B cell (primary cell): Measurements from ENCODE around the gene WDFY4. TPM values are rescaled to one million over a fixed set of nuclear protein-coding genes. Genes with fewer than 3 reads are reported as not detected.
"Not testable (repeated sequence)": the region's sequence is repeated elsewhere in the genome, so short reads cannot be mapped to it uniquely, and the experiment has no call there.

Experiments used
- ATAC-seq: fragments of 200-7000 bp; cut with Tn5 transposase; one replicate; pipeline ENCODE4 v1.10.0; 2021; ENCODE audit warnings: low read depth, mild to moderate bottlenecking, moderate number of reproducible peaks, moderate library complexity
- CTCF ChIA-PET: fragments of 350-600 bp; sonication (Branson Sonifier 250); formaldehyde crosslinking; loops from one replicate; lab custom pipeline; 2021; ENCODE audit warnings: antibody characterized with exemption, inconsistent platforms; lab: Charles Lee
- POLR2A ChIA-PET: fragments of 350-600 bp; sonication (Branson Sonifier 250); formaldehyde crosslinking; loops from one replicate; lab custom pipeline; 2021; ENCODE audit warnings: antibody characterized with exemption; lab: Charles Lee
- DNase-seq: peaks from one replicate; pipeline ENCODE4 v3.0.0; 2013
- H2AFZ ChIP-seq: 2 replicates; pipeline ENCODE4 v1.6.1; 2012; ENCODE audit warnings: mild to moderate bottlenecking, low read depth, low read length; ENCODE audit not compliant: insufficient read depth, poor library complexity, severe bottlenecking
- H3K27ac ChIP-seq, 2 donors: 1 replicate in 1 of 2; 2 replicates in 1 of 2; pipeline ENCODE4 v1.5.1; 2012 to 2013; ENCODE audit warnings: low read length in 2 of 2, mild to moderate bottlenecking in 2 of 2, moderate library complexity in 1 of 2
- H3K27me3 ChIP-seq, 4 experiments: fragments of 200-600 bp in 1 of 4; sonication (generic) in 1 of 4; replicated peaks in 1 of 4; 1 replicate in 2 of 4; 2 replicates in 2 of 4; pipeline versions ENCODE4 v1.6.1 to v1.7.0; 2013 to 2016; ENCODE audit warnings: low read length in 3 of 4, mild to moderate bottlenecking in 2 of 4, mixed read lengths in 1 of 4, moderate library complexity in 1 of 4; ENCODE audit not compliant: insufficient read depth in 4 of 4, control insufficient read depth in 3 of 4; ENCODE audit errors: control extremely low read depth in 1 of 4
- H3K36me3 ChIP-seq, 2 experiments: replicated peaks in 1 of 2; 1 replicate in 1 of 2; 2 replicates in 1 of 2; pipeline versions ENCODE4 v1.6.1 to v1.7.1; 2013; ENCODE audit warnings: low read length in 1 of 2; ENCODE audit not compliant: insufficient read depth in 2 of 2, control insufficient read depth in 1 of 2; ENCODE audit errors: control extremely low read depth in 1 of 2, extremely low read depth in 1 of 2
- H3K4me1 ChIP-seq, 2 donors: fragments of 200-600 bp in 1 of 2; sonication (generic) in 1 of 2; 1 replicate in 1 of 2; 2 replicates in 1 of 2; pipeline versions ENCODE4 v1.5.1 to v1.6.1; 2013 to 2017; ENCODE audit warnings: low read length in 2 of 2; ENCODE audit not compliant: control insufficient read depth in 2 of 2, insufficient read depth in 2 of 2
- H3K4me2 ChIP-seq: replicated peaks from 2 replicates; pipeline ENCODE3; 2012; ENCODE audit warnings: mild to moderate bottlenecking, low read depth, low read length; ENCODE audit not compliant: poor library complexity, severe bottlenecking
- H3K4me3 ChIP-seq, 5 experiments: fragments of 200-600 bp in 1 of 5; sonication (generic) in 1 of 5; 1 replicate in 3 of 5; 2 replicates in 2 of 5; pipeline versions ENCODE4 v1.5.1 to v1.7.0; 2011 to 2016; ENCODE audit warnings: low read length in 4 of 5, mild to moderate bottlenecking in 4 of 5, low read depth in 2 of 5, control low read depth in 1 of 5, moderate library complexity in 1 of 5; ENCODE audit not compliant: insufficient read depth in 1 of 5; ENCODE audit errors: control extremely low read depth in 1 of 5, extremely low read depth in 1 of 5
- H3K79me2 ChIP-seq: fragments of 200-600 bp; sonication (generic); one replicate; pipeline ENCODE4 v1.6.0; 2016; ENCODE audit warnings: low read length; ENCODE audit not compliant: control insufficient read depth, insufficient read depth
- H3K9ac ChIP-seq: fragments of 200-600 bp; sonication (generic); 2 replicates; pipeline ENCODE4 v1.6.1; 2017; ENCODE audit warnings: mild to moderate bottlenecking, low read length, moderate library complexity
- H3K9me3 ChIP-seq, 3 donors: one replicate each; pipeline versions ENCODE4 v1.6.1 to v1.7.1; 2013; ENCODE audit warnings: low read length in 2 of 3; ENCODE audit not compliant: control insufficient read depth in 2 of 3, insufficient read depth in 1 of 3; ENCODE audit errors: control extremely low read depth in 1 of 3
- H4K20me1 ChIP-seq: 2 replicates; pipeline ENCODE4 v1.6.0; 2012; ENCODE audit warnings: mild to moderate bottlenecking, low read length; ENCODE audit not compliant: insufficient read depth, control insufficient read depth, poor library complexity, severe bottlenecking
- H3K27ac Mint-ChIP-seq: one replicate; pipeline ENCODE4 v1.8.0; 2021; ENCODE audit warnings: mixed read lengths
- H3K27me3 Mint-ChIP-seq: one replicate; pipeline ENCODE4 v1.8.0; 2021; ENCODE audit warnings: mixed read lengths
- H3K4me1 Mint-ChIP-seq: one replicate; pipeline ENCODE4 v1.8.0; 2021; ENCODE audit warnings: mixed read lengths
- H3K4me3 Mint-ChIP-seq: one replicate; pipeline ENCODE4 v1.8.0; 2021; ENCODE audit warnings: mixed read lengths
- H3K9me3 Mint-ChIP-seq: one replicate; pipeline ENCODE4 v1.8.0; 2022; ENCODE audit warnings: mixed read lengths; ENCODE audit not compliant: insufficient read depth
- CTCF ChIP-seq: fragments of 200-600 bp; IDR thresholded peaks from one replicate; pipeline ENCODE4 v1.8.0; 2022; ENCODE audit warnings: antibody characterized with exemption, mild to moderate bottlenecking
- EZH2 ChIP-seq: IDR thresholded peaks from 2 replicates; pipeline ENCODE4 v1.6.1; 2012; ENCODE audit warnings: borderline replicate concordance, low read depth, mild to moderate bottlenecking, moderate library complexity, low read length; ENCODE audit not compliant: insufficient read depth, poor library complexity, severe bottlenecking
- WGBS: methylation state at CpG from one replicate; pipeline ENCODE4 v1.1.5; 2013; ENCODE audit warnings: missing lambda C conversion rate; ENCODE audit not compliant: insufficient coverage; 5-methylcytosine and 5-hydroxymethylcytosine counted together
- intact Hi-C: fragments of 100-400 bp; cut with micrococcal nuclease; formaldehyde crosslinking; loops from one replicate; pipeline ENCODE4 v1.10.0; 2022
- polyA plus RNA-seq: library from polyadenylated mRNA; depleted of rRNA; stranded (reverse); fragments of >200 nt; gene quantifications from 2 replicates; pipeline ENCODE4 v1.2.3, GENCODE V29; 2012
- total RNA-seq, 2 donors: library from RNA; stranded (reverse); fragments of 120-200 nt in 1 of 2; gene quantifications; 1 replicate in 1 of 2; 2 replicates in 1 of 2; pipeline versions ENCODE4 v1.2.3 to v1.2.4, GENCODE V29; 2013 to 2022

Gene WDFY4
- total and polyA plus RNA-seq, 2 donors (not counting 1 experiment from before 2014, with no cell fraction given) = 262 to 560 TPM

DNA sequence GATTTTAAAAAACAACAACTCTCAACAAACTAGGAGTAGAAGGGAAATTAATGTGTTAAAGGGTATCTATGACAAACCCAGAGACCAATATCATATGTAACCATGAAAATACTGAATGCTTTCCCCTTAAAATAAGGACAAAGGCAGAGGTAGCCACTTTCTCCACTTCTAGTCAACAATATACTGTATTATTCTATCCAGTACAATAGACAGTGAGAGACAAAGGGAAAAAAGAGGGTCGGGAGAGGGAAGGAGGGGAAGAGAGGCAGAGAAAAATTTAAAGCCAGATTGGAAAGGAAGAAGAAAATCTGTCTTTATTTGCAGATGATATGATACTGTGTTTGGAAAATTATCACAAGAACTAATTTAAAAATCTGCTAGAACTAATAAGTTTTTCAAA, 39.1 kb upstream of the WDFY4 start:
- no peak for TF ChIP-seq EZH2
- TF ChIP-seq CTCF = no peak
- ATAC-seq (no peak), DNase-seq (no peak)
- no CpG with 5 or more reads among the region's 1 CpG for WGBS
- H3K9ac ChIP-seq = no peak overlapping the region
- Mint-ChIP-seq H3K4me1 (no peaks in the 10 kb centered on the region), H3K9me3 (no peaks in the 10 kb centered on the region), H3K4me3 (no peak overlapping the region), H3K27me3 (peaks cover 11% of the 10 kb centered on the region), H3K27ac (no peak overlapping the region)
- H3K4me3 ChIP-seq = no peak overlapping the region
- no peak overlapping the region for H3K4me2 ChIP-seq
- H3K4me1 ChIP-seq = no peaks in the 10 kb centered on the region
- CTCF ChIA-PET = interaction anchor here (1.0 to 2.4 kb wide), 2 partner anchors 11 to 31 kb away, joined by 4 to 12 read pairs; no protein-coding TSS in a partner anchor
- H3K79me2 ChIP-seq = no peaks in the 10 kb centered on the region
- POLR2A ChIA-PET = no interaction called here
- no peak overlapping the region for H2AFZ ChIP-seq
- H3K36me3 ChIP-seq = no peaks in the 10 kb centered on the region
- no peaks in the 10 kb centered on the region for H3K27me3 ChIP-seq
- H3K27ac ChIP-seq = no peak overlapping the region
- intact Hi-C loops = no loop called here
- H4K20me1 ChIP-seq = no peaks in the 10 kb centered on the region
- peaks cover 0 to 7% (median 4%) of the 10 kb centered on the region in 3 donors for H3K9me3 ChIP-seq

DNA sequence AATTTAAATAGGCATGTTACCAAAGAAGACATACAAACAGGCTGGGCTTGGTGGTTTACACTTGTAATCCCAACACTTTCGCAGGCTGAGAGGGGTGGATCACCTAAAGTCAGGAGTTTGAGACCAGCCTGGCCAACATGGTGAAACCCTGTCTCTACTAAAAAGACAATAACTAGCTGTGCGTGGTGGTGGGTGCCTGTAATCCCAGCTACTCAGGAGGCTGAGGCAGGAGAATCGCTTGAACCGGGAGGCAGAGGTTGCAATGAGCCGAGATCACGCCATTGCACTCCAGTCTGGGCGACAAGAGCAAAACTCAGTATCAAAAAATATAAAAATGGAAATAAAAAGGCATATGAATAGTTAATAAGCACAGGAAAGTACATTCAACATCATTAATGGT, 37.6 kb upstream of the WDFY4 start:
- H3K27me3 ChIP-seq, H3K4me1 ChIP-seq, H3K9me3 Mint-ChIP-seq, H3K79me2 ChIP-seq, H4K20me1 ChIP-seq, H3K9ac ChIP-seq, DNase-seq, H3K4me3 ChIP-seq, ATAC-seq, H3K27ac Mint-ChIP-seq, POLR2A ChIA-PET, H3K36me3 ChIP-seq, H3K9me3 ChIP-seq, intact Hi-C loops, H3K4me2 ChIP-seq, H3K4me3 Mint-ChIP-seq, H2AFZ ChIP-seq, H3K27ac ChIP-seq: not testable (repeated sequence)
- Mint-ChIP-seq H3K27me3 (peaks cover 11% of the 10 kb centered on the region), H3K4me1 (peaks cover 12% of the 10 kb centered on the region)
- WGBS = 100% methylated on average over 1 of the region's 7 CpGs
- CTCF ChIA-PET = interaction anchor here (1.3 to 13.4 kb wide), 4 partner anchors 9 to 95 kb away, joined by 4 to 512 read pairs (median 10); no protein-coding TSS in a partner anchor
